SK-N-MC (cell line): ENCODE measurements around the gene ADCYAP1R1.

Source experiments
- EZH2 ChIP-seq: fragments of 200-600 bp; sonication (generic); IDR thresholded peaks from one replicate; pipeline ENCODE4 v1.6.1; 2017; ENCODE audit warnings: antibody characterized with exemption
- POLR2AphosphoS5 ChIP-seq: IDR thresholded peaks from 2 replicates; pipeline ENCODE4 v1.6.1; 2012; ENCODE audit warnings: mild to moderate bottlenecking, low read depth, low read length, borderline replicate concordance

DNA sequence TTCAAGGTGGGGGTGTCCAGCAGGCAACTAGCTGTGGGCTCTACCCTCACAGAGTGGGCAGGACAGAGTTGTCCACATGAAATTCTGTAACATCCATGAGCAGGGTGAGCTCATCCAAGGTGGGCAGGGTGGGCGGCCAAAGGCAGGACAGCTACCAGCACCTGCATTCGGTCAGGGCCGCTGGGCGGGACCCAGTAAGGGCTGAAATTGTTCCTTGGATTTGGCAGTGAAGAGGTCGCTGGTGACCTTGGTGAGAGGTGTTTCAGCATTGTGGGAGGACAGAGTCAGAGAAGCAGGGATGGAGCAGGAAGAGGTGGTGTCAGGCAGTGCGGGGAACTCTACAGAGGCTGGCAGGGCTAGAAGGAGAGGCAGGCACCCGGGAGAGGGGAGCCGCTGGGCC is 23.9 kb downstream of the ADCYAP1R1 start:
- TF ChIP-seq EZH2: no peak
- no peak for TF ChIP-seq POLR2AphosphoS5
